ENCODE results near the gene CCDC146.
"Not testable (repeated sequence)": the region's sequence is repeated elsewhere in the genome, so short reads cannot be mapped to it uniquely, and the experiment has no call there.

The CCDC146 gene

DNA sequence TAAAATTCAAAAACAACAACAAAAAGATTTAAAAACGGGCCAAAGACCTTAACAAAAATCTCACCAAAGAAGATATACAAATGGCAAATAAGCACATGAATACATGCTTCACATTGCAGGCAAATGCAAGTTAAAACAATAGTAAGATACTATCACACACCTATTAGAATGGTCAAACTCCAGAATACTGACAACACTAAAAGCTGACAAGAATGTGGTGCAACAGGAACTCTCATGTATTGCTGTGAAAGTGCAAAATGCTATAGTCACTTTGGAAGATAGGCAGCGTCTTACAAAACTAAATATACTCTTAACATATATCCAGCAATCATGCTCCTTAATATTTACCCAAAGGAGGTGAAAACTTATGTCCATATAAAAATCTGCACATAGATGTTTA lies 16.3 kb downstream of the CCDC146 start:
- not testable (repeated sequence) for H3K4me3 ChIP-seq (ENCODE audit: low read length); DNase-seq (ENCODE audit: low read depth, low spot score)

DNA sequence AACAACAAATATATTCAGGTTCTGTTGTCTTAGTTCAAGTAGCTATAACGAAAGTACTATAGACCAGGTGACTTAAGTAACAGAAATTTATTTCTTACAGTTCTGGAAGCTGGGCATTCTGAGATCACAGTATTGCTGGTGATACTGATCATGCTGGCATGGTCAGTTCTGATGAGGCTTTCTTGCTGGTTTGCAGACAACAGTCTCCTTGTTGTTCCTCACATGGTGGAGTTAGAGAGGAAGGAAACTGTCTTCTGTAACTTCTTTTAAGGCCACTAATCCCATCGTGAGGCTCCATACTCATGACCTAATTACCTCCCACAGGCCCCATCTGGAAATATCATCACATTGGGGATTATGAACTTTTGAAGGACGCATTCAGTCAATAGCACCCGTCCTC lies 17.9 kb downstream of the CCDC146 start:
- not testable (repeated sequence) for DNase-seq (ENCODE audit: low read depth, low spot score); H3K4me3 ChIP-seq (ENCODE audit: low read length)

DNA sequence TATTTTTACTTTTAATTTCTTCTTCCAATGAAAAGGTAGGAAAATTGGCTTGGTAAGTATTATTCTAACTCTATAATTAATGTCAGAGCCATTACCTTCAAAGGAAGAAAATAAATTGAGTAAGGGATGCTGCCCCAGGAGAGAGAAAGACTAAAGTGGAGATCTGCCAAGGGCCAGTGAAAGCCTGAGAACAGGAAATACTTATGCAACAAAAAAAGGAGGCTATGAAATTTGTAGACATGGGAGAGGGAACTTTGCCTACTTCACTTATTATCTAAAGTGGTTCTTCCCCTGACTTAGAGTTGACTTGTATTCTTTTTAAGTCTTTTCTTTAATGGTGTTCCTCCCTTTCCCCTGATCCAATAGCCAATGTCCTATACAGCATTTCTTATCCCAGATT lies 29.8 kb downstream of the CCDC146 start:
- H3K4me3 ChIP-seq (ENCODE audit: low read length); DNase-seq (ENCODE audit: low read depth, low spot score): not testable (repeated sequence)

DNA sequence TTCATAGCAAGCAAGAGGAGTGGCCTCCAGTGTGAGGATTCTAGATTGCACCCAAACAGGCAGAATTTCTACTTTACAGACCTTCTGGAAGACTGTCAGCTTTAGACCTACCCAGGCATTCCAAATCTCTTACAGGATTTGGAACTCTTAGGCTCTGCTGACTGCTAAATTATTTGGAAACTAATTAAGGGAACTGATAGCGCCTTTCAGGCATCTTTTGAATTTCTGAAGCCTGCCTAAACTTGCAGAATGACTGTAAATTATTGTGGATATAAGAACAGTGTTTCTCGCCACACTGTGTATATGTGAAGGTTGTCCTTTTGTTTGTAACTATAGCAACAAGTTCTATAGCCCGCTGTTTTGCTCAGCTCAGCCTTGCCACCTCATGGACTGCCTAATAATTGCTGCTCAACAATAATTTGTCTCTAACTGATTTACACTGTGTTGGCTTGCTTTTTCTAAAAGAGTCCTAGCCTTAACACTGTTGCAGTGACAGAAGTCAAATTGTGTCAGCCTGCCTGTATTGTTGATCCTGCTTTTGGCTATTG lies 32.6 kb downstream of the CCDC146 start:
- DNase-seq (ENCODE audit: low read depth, low spot score); H3K4me3 ChIP-seq (ENCODE audit: low read length): not testable (repeated sequence)

DNA sequence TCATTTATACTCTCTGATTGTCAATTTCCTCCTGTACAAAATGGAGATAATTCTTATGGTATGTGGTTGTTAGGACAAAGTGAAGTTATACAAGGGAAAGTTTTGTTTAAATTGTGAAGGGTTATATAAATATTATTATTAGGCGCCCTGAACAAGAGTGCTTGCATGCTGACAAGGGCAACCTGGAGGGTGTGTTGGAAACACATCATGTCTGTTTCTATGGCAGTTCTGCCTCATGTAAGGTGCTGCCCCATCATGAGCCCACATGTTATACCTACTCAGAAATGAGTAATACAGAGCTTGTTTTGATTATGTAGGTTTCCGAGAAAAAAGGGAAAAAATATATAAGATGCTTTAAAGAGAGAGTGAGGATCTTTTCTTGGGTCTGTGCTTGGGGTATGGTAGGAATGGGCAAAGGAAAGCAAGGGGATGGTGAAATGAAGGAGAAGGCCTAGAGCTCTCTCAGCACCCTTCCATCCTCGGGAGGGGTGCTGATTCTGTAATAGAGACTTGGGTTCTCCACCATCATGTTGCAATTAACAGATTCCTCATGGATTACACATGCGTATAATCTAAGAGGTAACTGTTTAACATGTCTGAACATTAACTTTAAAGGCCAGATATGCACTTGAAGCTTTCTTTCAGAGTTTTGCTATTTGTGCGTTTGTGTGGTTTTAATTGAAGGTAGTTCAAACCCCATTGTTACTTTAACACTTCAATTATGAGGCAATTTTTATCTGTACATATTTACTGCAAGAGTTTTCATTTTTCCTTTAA lies 33.4 kb downstream of the CCDC146 start:
- H3K4me3 ChIP-seq (ENCODE audit: low read length); DNase-seq (ENCODE audit: low read depth, low spot score): not testable (repeated sequence)

DNA sequence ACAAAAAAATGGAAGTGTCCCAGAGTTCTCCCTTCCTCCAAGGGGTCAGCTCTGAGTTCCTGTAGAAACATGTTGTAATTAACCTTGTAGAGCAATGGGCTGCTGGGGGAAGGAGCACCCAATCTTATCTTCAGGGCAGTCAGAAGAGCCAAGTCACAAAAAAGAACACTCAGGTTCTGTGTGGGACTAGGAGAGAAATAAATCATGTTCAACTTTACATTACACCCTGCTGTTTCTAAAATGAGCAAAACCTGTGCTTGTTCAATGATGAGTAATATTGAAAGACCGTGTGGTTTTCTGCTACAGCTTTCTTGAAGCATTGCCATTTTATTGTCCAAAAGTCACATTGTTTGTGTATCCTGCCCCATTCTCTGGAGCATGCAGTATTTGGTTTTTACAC lies 34.6 kb downstream of the CCDC146 start:
- DNase-seq (ENCODE audit: low read depth, low spot score); H3K4me3 ChIP-seq (ENCODE audit: low read length): not testable (repeated sequence)

DNA sequence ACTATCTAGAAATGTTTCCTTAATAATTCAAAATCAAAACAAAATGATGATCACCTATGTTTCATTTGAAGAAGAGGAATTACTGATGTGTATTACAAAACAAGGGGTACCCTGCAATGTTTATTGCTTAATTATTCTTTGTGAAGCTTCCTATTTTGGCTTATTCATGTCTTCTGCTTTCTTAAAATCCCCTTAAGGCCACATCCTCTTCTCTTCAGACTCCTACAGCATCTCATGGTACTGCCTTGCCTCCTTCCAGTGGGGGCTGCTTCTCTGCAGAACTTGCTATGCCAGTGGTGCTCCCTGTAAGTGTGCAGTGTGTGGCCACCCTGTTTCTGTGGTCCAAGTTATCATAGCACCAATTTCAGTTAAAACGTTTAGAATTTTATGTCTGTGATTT lies 35.0 kb downstream of the CCDC146 start:
- no peak overlapping the region for H3K4me3 ChIP-seq (ENCODE audit: low read length)

DNA sequence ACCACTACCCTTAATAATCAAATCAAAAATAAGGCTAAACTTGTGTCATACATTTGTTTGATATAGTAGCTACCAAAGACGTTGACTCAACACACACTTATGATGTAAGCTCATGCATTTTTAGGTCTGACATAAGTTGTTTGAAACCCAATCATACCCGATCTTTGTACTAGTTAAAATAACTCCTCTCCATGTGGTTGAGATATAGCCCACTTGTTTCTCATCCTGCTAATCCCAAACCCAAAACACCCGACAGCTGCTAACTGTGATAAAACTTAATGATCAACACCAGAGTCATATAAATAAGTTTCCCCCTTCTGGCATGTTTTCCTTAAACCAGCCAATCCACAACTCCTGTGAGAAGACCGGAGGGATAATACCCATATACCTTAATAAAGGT lies 48.7 kb downstream of the CCDC146 start:
- H3K4me3 ChIP-seq (ENCODE audit: low read length); DNase-seq (ENCODE audit: low read depth, low spot score): not testable (repeated sequence)

More for the DNA sequence above, 35.0 kb downstream of the CCDC146 start:
- no peak for DNase-seq (ENCODE audit: low read depth, low spot score)

DNA sequence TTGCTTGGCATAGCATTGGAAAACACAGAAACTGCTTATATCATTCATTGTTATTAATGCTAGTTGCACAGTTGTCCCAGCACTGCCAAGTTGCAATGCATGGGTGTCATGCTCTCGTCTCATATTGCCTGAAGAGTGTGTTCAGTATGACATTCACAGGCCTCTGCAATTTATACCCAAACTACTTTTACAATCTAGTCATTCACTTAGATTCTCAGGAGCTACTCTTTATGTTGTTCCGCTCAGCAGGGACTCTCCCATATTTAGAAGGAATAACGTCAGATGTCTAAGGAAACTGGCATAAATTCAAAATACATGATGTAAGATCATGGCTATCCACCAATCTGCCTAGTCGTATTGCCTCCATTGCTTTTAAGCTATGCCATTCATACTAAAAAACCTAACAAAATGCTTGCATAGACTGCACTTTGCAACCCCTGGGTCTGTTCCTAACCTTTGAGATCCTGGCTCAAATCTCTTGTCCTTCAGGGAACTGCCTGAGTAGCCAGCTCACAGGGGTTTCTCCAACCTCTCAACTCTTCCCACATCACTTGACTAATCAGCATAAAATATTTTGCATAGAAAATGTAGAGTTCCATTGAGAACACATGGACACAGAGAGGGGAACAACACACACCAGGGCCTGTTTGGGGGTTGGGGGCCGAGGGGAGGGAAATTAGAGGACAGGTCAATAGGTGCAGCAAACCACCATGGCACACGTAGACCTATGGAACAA lies 50.2 kb downstream of the CCDC146 start:
- not testable (repeated sequence) for H3K4me3 ChIP-seq (ENCODE audit: low read length); DNase-seq (ENCODE audit: low read depth, low spot score)

DNA sequence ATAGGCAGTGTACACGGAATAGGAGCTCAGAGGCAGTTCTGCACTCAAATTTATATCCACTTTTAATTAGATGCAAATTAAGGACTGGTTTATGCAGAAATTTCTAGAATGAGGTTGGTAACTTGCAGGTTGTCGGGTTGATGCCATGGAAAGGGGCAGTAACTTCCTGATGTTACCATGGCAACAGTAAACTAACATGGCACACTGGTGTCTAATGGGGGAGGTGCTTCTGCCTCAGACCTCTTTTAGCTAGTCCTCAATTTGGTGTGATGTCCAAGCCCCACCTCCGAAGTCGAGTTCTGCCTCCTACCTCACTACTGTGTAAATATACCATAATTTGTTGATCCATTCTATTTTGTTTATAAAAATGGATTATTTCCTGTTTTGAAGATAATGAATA lies 52.0 kb downstream of the CCDC146 start:
- DNase-seq (ENCODE audit: low read depth, low spot score): not testable (repeated sequence)

DNA sequence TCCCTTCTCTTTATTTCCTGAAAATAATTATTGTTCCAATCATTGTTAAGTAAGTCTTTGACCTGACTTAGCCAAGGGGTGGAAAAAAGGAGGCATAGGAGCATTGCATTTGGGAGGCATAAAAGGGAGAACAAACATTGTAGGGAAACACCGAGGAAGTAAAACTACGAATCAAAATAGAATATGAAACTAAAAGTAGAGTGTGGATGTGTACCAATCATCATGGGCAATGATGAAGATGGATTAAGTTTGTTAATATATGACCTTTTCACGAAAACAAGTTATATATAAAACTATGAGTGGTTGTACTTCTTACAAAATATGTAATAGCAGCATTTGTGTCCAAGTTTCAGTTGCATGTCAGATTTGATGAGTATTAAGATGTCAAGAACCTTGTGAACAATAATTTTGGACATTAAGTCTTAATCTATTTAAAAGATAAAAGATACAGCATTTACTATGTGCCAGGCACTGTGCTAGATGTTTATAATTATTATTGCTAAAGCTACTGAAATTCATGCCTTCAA lies 52.9 kb downstream of the CCDC146 start:
- not testable (repeated sequence) for DNase-seq (ENCODE audit: low read depth, low spot score); H3K4me3 ChIP-seq (ENCODE audit: low read length)

More for the DNA sequence above, 52.0 kb downstream of the CCDC146 start:
- not testable (repeated sequence) for H3K4me3 ChIP-seq (ENCODE audit: low read length)

DNA sequence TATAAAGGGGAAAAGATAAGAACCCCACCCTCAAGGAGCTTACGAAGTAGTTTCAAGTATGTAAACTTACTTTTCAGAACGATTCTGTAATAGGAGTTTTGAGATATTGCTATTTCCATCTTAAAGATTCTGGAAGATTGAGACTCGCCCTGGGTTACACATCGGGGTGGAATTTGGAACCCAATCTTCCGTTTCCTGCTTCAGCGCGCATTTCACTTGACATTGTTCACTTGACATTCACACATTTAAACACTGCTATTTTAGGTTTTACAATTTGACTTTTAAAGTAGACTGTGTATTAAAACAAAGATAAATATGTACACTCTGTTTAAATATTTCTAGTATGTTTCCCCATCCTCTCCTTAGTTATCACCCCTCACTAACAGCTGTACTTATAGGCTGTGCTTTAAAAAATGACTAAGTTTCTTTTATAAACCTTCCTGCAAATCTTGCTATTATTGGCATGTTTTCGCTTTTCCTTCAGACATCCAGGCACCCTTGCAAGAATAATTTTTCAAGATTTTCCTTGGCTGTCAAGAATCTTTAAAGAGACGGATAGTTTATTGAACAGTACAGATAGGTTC lies 55.0 kb downstream of the CCDC146 start:
- not testable (repeated sequence) for H3K4me3 ChIP-seq (ENCODE audit: low read length); DNase-seq (ENCODE audit: low read depth, low spot score)

DNA sequence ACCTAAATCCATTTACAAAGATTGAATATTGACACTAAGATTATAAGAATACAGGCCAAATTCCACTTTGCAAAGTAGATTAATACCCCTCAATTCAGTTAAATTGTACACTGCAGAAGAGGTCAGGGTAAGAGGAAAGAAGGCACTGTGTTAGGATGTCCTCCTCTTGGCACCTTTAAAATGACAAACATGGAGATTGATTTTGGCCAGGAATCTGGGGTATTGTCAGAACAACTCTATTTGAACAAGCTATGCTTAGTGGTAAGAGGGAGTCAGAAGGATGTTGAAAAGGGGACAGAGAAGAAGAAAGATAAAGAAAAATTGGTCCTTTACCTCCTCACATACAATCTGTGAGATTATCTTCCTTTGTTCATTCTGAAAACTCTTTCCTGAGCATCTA lies 55.6 kb downstream of the CCDC146 start:
- H3K4me3 ChIP-seq (ENCODE audit: low read length); DNase-seq (ENCODE audit: low read depth, low spot score): not testable (repeated sequence)

DNA sequence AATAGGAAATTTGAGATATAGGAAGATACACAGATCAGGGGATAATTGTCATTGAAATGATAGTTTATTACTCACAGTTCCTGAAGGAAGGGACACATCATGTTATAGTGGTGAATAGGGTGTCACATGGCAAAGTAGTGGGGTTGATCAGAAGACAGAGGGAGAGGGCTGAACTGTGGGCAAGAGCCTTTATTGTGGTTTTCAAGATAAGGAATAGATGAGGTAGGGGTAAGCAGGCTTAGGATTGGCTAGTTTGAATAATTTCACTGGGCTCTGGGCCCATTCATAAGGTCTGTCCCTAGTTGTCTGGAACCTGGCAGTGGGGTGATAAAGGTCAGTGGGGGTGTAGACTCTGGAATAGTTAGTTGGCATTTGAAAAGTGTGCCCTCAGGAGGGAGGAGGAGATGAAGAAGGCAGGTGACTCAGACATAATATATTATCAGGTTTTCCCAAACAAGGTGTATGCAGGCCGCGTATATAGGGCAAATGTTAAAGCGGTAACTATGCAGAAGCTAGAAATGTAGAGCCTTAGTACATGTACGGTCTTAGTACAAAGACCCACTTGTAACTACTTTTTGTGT lies 58.7 kb downstream of the CCDC146 start:
- no peak for DNase-seq (ENCODE audit: low read depth, low spot score)

DNA sequence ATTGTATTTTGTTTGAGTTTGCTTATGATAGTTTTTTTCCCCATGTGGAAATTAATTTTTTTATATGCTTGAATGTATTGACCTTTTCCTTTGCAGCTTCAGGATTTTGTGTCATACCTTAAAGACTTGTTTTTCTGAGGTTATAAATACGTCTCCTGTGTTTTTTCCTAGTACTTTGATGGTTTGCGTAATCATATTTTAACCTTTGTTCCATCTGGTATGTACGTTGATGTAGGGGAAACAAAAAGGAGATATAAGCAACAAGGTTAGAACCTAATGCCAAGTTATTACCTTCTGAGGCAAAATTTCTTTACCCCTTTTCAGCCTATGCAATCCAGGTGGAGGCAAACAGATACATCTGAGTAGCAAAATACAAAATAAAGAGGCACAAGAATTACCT lies 59.3 kb downstream of the CCDC146 start:
- no peak for DNase-seq (ENCODE audit: low read depth, low spot score)
- H3K4me3 ChIP-seq (ENCODE audit: low read length): no peak overlapping the region

More for the DNA sequence above, 58.7 kb downstream of the CCDC146 start:
- H3K4me3 ChIP-seq (ENCODE audit: low read length): no peak overlapping the region

DNA sequence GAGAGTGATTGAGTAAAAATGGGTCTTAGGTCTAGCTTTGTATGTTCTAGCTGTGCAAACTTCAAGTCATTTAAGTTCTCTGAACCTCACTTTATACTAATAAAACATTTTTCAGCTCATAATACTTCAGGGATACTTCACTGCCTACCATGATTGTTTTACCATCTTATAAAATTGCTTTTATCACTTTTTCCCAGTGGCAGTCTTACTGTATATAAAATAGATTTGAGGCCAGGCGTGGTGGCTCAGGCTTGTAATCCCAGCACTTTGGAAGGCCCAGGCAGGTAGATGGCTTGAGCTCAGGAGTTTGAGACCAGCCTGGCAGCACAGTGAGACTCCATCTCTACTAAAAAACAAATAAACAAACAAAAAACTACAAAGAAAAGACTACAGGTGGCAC lies 59.8 kb downstream of the CCDC146 start:
- H3K4me3 ChIP-seq (ENCODE audit: low read length): no peak overlapping the region
- DNase-seq (ENCODE audit: low read depth, low spot score): no peak

DNA sequence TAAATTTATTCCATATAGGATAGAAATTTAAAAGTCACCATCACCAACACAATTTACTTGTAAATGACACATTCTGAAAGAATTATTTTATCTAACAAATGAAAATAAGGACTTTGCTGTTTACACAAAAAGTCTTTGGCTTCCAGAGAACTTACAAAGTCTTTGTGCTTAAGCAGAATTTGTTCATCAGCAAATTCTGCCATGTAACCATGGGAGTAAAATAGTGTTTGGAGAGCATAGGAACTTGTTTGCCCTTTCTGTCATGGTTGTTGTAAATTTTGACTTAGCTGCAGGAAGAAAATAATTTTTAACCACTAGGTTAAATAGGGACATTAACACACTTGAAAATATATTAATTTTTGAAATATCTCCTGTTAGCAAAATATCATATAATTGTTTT lies 62.0 kb downstream of the CCDC146 start:
- H3K4me3 ChIP-seq (ENCODE audit: low read length): no peak overlapping the region
- no peak for DNase-seq (ENCODE audit: low read depth, low spot score)

DNA sequence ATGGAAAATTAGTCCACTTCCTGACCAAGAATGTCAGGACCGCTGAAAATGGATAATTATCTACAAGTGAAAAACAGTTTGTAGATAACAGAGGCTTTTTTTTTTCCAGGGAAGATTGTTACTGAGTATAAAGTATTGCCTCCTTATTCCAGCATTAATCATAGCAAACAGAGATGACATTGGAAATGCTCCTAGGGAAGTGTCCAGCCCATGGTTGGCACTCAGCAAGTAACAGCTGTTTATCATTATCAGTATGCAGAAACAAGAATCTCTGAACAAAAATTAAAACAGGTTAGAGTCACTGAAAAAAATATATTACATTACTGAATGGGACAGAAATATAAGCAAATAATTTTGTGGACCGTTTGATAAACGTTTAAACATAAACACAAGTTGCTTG lies 62.6 kb downstream of the CCDC146 start:
- no peak overlapping the region for H3K4me3 ChIP-seq (ENCODE audit: low read length)
- no peak for DNase-seq (ENCODE audit: low read depth, low spot score)

DNA sequence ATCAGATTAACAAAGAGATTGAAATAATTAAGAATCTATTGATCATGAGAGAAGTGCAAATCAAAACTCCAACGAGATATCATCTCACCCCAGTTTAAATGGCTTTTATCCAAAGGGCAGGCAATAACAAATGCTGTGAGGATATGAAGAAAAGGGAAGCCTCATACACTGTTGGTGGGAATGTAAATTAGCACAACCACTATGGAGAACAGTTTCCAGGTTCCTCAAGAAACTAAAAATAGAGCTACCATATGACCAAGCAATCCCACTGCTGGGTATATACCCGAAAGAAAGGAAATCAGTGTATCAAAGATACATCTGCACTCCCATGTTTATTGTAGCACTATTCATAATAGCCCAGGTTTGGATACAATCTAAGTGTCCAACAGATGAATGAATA lies 63.5 kb downstream of the CCDC146 start:
- no peak overlapping the region for H3K4me3 ChIP-seq (ENCODE audit: low read length)
- DNase-seq (ENCODE audit: low read depth, low spot score): no peak
